Duodenal mucosa (tissue), 2 donors: ENCODE data around the gene PLIN3.
"Not testable (repeated sequence)": the region's sequence is repeated elsewhere in the genome, so short reads cannot be mapped to it uniquely, and the experiment has no call there.

Experiments used
- H3K27ac ChIP-seq: one replicate; pipeline ENCODE4 v1.7.0; 2013; ENCODE audit warnings: low read depth, low read length
- H3K27me3 ChIP-seq, 2 donors: one replicate each; pipeline ENCODE4 v1.7.0; 2013; ENCODE audit warnings: low read length in 2 of 2, control low read depth in 1 of 2; ENCODE audit not compliant: insufficient read depth in 2 of 2, control insufficient read depth in 1 of 2
- H3K36me3 ChIP-seq, 2 donors: one replicate each; pipeline ENCODE4 v1.7.0; 2013; ENCODE audit warnings: low read length in 2 of 2, control low read depth in 1 of 2; ENCODE audit not compliant: insufficient read depth in 2 of 2, control insufficient read depth in 1 of 2
- H3K4me1 ChIP-seq, 2 donors: one replicate each; pipeline ENCODE4 v1.7.0; 2013; ENCODE audit warnings: low read length in 2 of 2, control low read depth in 1 of 2; ENCODE audit not compliant: insufficient read depth in 2 of 2, control insufficient read depth in 1 of 2
- H3K4me3 ChIP-seq, 2 donors: one replicate each; pipeline ENCODE4 v1.7.0; 2013; ENCODE audit warnings: low read length in 2 of 2, low read depth in 1 of 2
- H3K9ac ChIP-seq, 2 donors: one replicate each; pipeline ENCODE4 v1.7.0; 2013; ENCODE audit warnings: low read length in 2 of 2, low read depth in 1 of 2
- H3K9me3 ChIP-seq, 2 donors: one replicate each; pipeline ENCODE4 v1.7.0; 2013; ENCODE audit warnings: low read length in 2 of 2, control low read depth in 1 of 2; ENCODE audit not compliant: control insufficient read depth in 1 of 2

The PLIN3 gene

GRCh38 chr19:4909156-4909896, 41.9 kb upstream of the PLIN3 start, which contains the start of gene UHRF1:
TSS of gene UHRF1 (plus strand) at chr19:4909501. CDS start at chr19:4910886, 1,385 bp downstream.
- Histone ChIP-seq H3K27ac (no peak within 1 kb of the TSS), H3K4me1 (peaks cover 19 to 34% of the 10 kb centered on the region in 2 donors), H3K27me3 (no peaks in the 10 kb centered on the region), H3K9me3 (no peaks in the 10 kb centered on the region), H3K9ac (peak within 1 kb of the TSS; percentile 43 to 70), H3K36me3 (peaks cover 0 to 9% of the 10 kb centered on the region in 2 donors), H3K4me3 (peak within 1 kb of the TSS; percentile 70)

DNA sequence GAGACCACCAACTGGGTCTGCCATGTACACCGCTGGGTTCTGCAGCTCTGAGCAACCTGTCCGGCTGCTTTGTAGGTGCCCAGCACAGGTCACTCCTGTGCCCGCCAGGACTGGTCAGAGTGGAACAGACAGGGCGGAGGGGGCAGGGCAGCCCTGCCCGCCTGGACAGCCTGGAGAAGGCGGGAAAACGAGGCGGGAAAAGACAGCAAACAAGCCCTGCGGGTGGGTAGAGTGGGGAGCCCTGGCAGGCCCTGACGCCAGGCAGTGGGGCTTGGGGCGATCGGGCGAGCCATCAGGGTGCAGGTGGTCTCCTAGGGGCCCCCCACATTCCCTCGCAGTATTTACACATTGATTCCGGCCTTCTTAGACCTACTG, 41.3 kb upstream of the PLIN3 start:
- Histone ChIP-seq H3K4me3 (peak overlapping the region in 1 of 2 donors; percentile 8), H3K4me1 (peaks cover 19 to 31% of the 10 kb centered on the region in 2 donors), H3K9me3 (no peaks in the 10 kb centered on the region), H3K36me3 (peaks cover 0 to 4% of the 10 kb centered on the region in 2 donors), H3K27ac (no peak overlapping the region), H3K9ac (no peak overlapping the region), H3K27me3 (no peaks in the 10 kb centered on the region)

- Histone ChIP-seq H3K9ac (no peak overlapping the region), H3K27me3 (no peaks in the 10 kb centered on the region), H3K27ac (no peak overlapping the region), H3K4me3 (no peak overlapping the region), H3K4me1 (peaks cover 19 to 31% of the 10 kb centered on the region in 2 donors), H3K36me3 (peaks cover 0 to under 1% of the 10 kb centered on the region in 2 donors), H3K9me3 (no peaks in the 10 kb centered on the region)
These were observed 40.9 kb upstream of the PLIN3 start for GRCh38 chr19:4908360-4908759.

- Histone ChIP-seq H3K4me3 (no peak overlapping the region), H3K4me1 (peaks cover 15 to 26% of the 10 kb centered on the region in 2 donors), H3K27ac (no peak overlapping the region), H3K9ac (no peak overlapping the region), H3K27me3 (no peaks in the 10 kb centered on the region), H3K9me3 (no peaks in the 10 kb centered on the region), H3K36me3 (no peaks in the 10 kb centered on the region)
These were observed 39.5 kb upstream of the PLIN3 start for GRCh38 chr19:4906963-4907362.

DNA sequence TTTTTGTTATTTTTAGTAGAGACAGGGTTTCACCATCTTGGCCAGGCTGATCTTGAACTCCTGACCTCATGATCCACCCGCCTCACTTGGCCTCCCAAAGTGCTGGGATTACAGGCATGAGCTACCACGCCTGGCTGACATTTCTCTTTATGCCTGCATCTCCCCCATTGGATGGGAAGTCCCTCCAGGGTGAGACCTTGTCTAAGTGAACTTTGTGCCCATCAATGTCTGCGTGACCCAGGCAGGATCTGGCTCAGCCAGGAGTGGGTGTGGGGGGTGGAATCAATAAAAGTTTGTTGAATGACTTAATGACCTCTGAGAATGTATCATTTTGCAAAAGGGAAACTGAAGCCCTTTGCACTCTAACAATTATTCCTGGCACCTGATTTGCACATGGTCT, 37.0 kb upstream of the PLIN3 start:
- no peak overlapping the region for H3K4me3 ChIP-seq
- H3K36me3 ChIP-seq: no peaks in the 10 kb centered on the region
- H3K9ac ChIP-seq: no peak overlapping the region
- peaks cover 0 to 9% of the 10 kb centered on the region in 2 donors for H3K4me1 ChIP-seq
- no peaks in the 10 kb centered on the region for H3K9me3 ChIP-seq
- no peaks in the 10 kb centered on the region for H3K27me3 ChIP-seq
- no peak overlapping the region for H3K27ac ChIP-seq

- Histone ChIP-seq H3K9me3 (no peaks in the 10 kb centered on the region), H3K4me3 (no peak within 1 kb of the TSS), H3K27me3 (no peaks in the 10 kb centered on the region), H3K36me3 (no peaks in the 10 kb centered on the region), H3K27ac (no peak within 1 kb of the TSS), H3K9ac (no peak within 1 kb of the TSS), H3K4me1 (no peaks in the 10 kb centered on the region)
These were observed 35.3 kb upstream of the PLIN3 start, which contains the start of gene ARRDC5 for GRCh38 chr19:4902796-4903195. TSS of gene ARRDC5 (minus strand) at chr19:4902896. CDS start at chr19:4902825, 71 bp downstream.

DNA sequence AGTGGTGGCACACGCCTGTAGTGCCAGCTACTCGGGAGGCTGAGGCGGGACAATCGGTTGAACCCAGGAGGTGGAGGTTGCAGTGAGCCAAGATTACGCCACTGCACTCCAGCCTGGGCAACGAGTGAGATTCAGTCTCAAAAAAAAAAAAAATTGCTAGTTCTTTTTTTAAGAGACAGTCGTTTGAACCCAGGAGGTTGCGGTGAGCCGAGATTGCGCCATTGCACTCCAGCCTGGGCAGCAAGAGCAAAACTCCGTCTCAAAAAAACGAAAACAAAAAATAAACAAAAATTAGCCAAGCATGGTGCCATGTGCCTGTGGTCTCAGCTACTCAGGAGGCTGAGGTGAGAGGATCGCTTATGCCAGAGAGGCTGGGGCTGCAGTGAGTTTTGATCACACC, 33.4 kb upstream of the PLIN3 start:
- not testable (repeated sequence) for H3K36me3 ChIP-seq, H3K9me3 ChIP-seq, H3K27me3 ChIP-seq

DNA sequence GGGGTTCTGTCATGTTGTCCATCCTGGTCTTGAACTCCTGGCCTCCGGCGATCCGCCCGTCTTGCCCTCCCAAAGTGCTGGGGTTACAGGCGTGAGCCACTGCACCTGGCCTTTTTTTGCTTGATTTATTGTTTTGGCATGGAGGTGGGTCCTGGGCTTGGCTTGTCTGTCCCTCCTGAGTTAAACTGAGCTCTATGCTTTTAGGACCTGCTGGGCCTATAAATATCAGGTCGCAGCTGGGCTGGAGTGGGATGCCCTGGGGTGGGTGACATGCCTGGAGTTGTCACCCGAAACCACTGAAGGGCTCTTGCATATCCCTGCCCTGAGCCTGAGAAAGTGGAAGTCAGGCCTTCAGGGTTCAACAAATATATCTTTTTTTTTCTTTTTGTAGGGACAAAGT, 29.7 kb upstream of the PLIN3 start:
- Histone ChIP-seq H3K9ac (no peak overlapping the region), H3K27ac (no peak overlapping the region), H3K9me3 (no peaks in the 10 kb centered on the region), H3K4me3 (no peak overlapping the region), H3K4me1 (no peaks in the 10 kb centered on the region), H3K27me3 (no peaks in the 10 kb centered on the region), H3K36me3 (no peaks in the 10 kb centered on the region)

More for the DNA sequence above, 33.4 kb upstream of the PLIN3 start:
- H3K4me1 ChIP-seq, H3K27ac ChIP-seq, H3K4me3 ChIP-seq, H3K9ac ChIP-seq: not testable (repeated sequence)

GRCh38 chr19:4896372-4896771, 28.9 kb upstream of the PLIN3 start:
- no peak overlapping the region for H3K9ac ChIP-seq
- no peaks in the 10 kb centered on the region for H3K36me3 ChIP-seq
- no peak overlapping the region for H3K27ac ChIP-seq
- H3K9me3 ChIP-seq: no peaks in the 10 kb centered on the region
- no peaks in the 10 kb centered on the region for H3K27me3 ChIP-seq
- H3K4me1 ChIP-seq: no peaks in the 10 kb centered on the region
- no peak overlapping the region for H3K4me3 ChIP-seq

DNA sequence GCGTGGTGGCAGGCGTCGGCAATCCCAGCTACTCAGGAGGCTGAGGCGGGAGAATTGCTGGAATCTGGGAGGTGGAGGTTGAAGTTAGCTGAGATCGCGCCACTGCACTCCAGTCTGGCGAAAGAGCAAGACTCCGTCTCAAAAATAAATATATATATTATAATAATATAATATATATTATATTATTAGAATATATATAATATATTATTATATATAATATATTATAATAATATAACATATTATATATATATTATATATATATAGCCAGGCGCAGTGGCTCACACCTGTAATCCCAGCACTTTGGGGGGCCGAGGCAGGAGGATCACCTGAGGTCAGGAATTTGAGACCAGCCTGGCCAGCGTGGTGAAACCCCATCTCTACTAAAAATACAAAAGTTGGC, 25.5 kb upstream of the PLIN3 start:
- not testable (repeated sequence) for H3K9ac ChIP-seq, H3K27ac ChIP-seq, H3K4me3 ChIP-seq, H3K9me3 ChIP-seq, H3K36me3 ChIP-seq, H3K27me3 ChIP-seq, H3K4me1 ChIP-seq
